RKO (cell line): ENCODE results near the gene ABCB6.

Experiments
- DNase-seq: peaks from one replicate; pipeline ENCODE4 v3.0.0-alpha.2; 2016; ENCODE audit warnings: low spot score

ABCB6 gene

GRCh38 chr2:219245148-219245898, 26.6 kb upstream of the ABCB6 start, which contains the start of the genes GLB1L and STK16:
Gene GLB1L, minus strand, starts transcription at chr2:219245444. Its CDS starts 1,871 bp downstream, at chr2:219243573.
Gene STK16, plus strand, starts transcription at chr2:219245479. Its CDS starts 521 bp downstream, at chr2:219246000.
- peak; percentile 93 for DNase-seq

- peak; percentile 33 for DNase-seq
These were observed 26.0 kb upstream of the ABCB6 start for GRCh38 chr2:219244789-219245147.

GRCh38 chr2:219243291-219243761, 24.6 kb upstream of the ABCB6 start:
- DNase-seq: no peak

- no peak for DNase-seq
These were observed 15.6 kb upstream of the ABCB6 start for GRCh38 chr2:219234331-219234730.

- peak; percentile 70 for DNase-seq
These were observed 11.3 kb upstream of the ABCB6 start for GRCh38 chr2:219230059-219230540.

GRCh38 chr2:219229305-219230058, 10.7 kb upstream of the ABCB6 start, which contains the start of the genes ANKZF1 and ATG9A:
Gene ANKZF1, plus strand, starts transcription at chr2:219229806. Its CDS starts 452 bp downstream, at chr2:219230258.
Gene ATG9A, minus strand, starts transcription at chr2:219229636. Its CDS starts 1,612 bp downstream, at chr2:219228024.
- peak; percentile 99 for DNase-seq

- DNase-seq: no peak
These were observed 10.2 kb upstream of the ABCB6 start for GRCh38 chr2:219228911-219229304.

GRCh38 chr2:219228041-219228910, 9.5 kb upstream of the ABCB6 start:
- DNase-seq: peak; percentile 26

GRCh38 chr2:219225350-219225749, 6.6 kb upstream of the ABCB6 start:
- DNase-seq: no peak

GRCh38 chr2:219223831-219224610, 5.3 kb upstream of the ABCB6 start:
- DNase-seq: no peak

GRCh38 chr2:219221957-219222518, 3.3 kb upstream of the ABCB6 start:
- no peak for DNase-seq

- DNase-seq: no peak
These were observed 2.1 kb upstream of the ABCB6 start for GRCh38 chr2:219220652-219221402.

- DNase-seq: no peak
These were observed 1.2 kb upstream of the ABCB6 start for GRCh38 chr2:219219784-219220532.

GRCh38 chr2:219218217-219218731, 484 bp downstream of the ABCB6 start:
- DNase-seq: peak; percentile 82

- no peak for DNase-seq
These were observed 2.2 kb downstream of the ABCB6 start for GRCh38 chr2:219216535-219216915.

GRCh38 chr2:219215871-219216534, 2.8 kb downstream of the ABCB6 start:
- DNase-seq: no peak

- DNase-seq: no peak
These were observed 4.0 kb downstream of the ABCB6 start for GRCh38 chr2:219214786-219215185.

GRCh38 chr2:219214141-219214540, 4.6 kb downstream of the ABCB6 start:
- no peak for DNase-seq
